Measurements from ENCODE around the gene UGCG. TPM values are rescaled to one million over a fixed set of nuclear protein-coding genes. Genes with fewer than 3 reads are reported as not detected.

Gene UGCG
- total RNA-seq, 1 donor from 2014 or later: 78.5 TPM

Small RNA genes lying within 50 kb of the gene (small RNA-seq; reads per million reads assigned to genes)
- not detected for gene MIR4668 (ENCODE audit: low replicate concordance)

Other genes starting within 250 kb of the UGCG start
- gene GNG10, start 235.2 kb upstream of the UGCG start, total RNA-seq: 34.5 TPM
- 0.79 TPM for gene SHOC1, start 101.9 kb upstream of the UGCG start, total RNA-seq